Activated naive CD4-positive, alpha-beta T cell treated with anti-CD3 and anti-CD28 coated beads, Interleukin-2, amount 50 U/mL, for 16 hours (primary cell): ENCODE measurements around the gene DCUN1D4.
"Not testable (repeated sequence)": the region's sequence is repeated elsewhere in the genome, so short reads cannot be mapped to it uniquely, and the experiment has no call there.

ENCODE experiments used
- DNase-seq: peaks from one replicate; pipeline ENCODE4 v3.0.0-alpha.2; 2020

Gene DCUN1D4

DNA sequence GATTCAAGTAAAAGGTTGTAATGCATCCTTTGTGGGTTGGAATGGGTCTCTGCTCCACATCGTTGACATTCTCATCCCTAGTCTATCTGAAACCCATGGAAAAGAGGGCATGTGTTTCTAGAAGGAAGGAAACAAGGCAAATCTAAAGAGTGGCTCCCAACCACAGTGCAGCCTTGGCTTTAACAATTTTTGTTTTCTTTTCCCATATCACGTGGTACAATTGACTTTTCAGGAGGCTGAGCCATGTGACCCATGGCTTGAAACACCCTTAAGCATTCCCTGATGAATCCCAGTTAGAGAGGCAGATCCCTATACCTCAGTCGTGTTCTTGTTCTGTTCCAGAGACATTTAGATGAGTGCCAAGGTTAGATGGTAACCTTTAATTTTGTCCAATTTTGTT, 12.8 kb downstream of the DCUN1D4 start:
- DNase-seq: no peak

DNA sequence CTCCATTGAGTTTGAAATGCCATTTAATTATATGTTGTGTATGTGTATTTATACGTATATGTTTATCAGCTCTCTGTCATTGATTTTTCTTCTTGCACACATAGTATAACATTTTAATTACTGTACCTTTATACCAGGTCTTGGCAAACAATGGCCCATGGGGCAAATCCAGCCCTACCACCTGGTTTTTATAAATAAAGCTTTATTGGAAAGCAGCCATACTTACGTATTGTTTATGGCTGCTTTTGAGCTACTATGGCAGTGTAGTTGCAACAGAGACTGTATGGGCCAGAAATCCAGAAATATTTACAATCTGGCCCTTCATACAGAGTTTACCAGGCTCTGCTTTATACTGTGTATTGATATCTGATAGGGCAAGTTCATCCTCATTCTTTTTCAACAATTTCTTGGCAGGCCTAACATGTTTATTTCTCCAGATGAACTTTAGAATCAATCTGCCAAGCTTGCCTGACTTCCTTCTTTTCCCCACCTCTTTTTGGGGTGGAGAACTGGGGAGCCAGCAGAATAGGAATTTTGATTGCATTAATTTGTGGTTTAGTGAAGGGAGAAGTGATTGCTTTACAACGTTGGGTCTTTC, 15.8 kb downstream of the DCUN1D4 start:
- DNase-seq: no peak

DNA sequence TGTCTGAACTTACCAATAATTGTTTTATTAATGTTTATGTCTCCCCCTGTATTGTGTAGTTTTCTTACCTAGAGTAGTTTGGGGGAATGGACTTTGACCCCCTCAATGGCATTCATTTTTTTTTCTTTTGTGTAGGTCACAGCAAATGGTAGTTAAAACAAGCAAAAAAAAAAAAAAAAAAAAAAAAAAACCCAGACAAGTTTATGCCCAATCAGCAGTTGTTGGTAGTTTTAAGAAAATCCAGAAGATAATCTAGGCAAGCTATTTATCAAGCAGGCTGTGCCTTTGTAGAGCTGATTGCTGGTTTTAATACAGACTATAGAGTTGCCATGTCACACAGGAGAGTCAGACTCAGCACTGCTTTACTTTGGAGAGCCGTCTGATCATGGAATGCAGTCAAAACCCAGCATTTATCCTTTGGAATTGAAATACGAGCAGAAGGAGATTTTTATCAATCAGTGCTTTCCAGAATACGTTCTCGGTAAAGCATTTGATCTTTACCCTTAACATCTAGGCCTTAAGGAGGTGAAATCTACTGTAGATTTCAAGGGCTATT, 16.6 kb downstream of the DCUN1D4 start:
- DNase-seq: no peak

DNA sequence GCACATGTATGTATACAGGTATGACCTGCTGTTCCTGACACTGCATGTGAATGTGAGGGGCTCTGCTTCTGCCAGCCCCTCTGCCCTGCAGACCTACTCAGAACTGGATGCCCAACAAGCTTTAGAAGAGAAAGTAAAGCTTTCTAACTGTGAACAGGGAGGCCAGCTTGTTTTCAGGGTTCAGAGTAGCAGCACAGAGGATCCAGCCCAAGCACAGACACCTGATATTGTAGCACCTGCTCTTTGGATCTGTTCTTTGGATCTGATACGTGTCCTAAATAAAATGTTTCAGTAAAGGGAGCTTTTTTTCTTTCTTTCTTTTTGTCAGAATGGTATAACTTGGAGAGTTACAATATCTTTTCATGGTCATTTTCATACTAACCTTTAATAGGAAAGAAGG, 19.2 kb downstream of the DCUN1D4 start:
- DNase-seq: no peak

DNA sequence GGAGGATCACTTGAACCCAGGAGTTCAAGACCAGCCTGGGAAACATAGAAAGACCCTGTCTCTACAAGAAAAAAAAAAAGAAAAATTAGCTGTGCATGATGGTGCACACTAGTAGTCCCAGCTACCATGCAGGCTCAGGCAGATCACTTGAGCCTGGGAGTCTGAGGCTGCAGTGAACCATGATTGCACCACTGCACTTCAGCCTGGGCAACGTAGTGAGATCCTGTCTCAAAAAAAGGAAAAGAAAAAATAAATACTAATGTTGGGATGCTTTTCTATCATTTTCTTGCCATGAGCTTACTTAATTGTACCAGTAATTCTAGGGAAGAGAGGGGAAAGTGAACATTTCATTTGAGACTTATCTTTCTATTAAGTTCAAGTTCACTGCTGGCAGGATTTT, 19.8 kb downstream of the DCUN1D4 start:
- no peak for DNase-seq

DNA sequence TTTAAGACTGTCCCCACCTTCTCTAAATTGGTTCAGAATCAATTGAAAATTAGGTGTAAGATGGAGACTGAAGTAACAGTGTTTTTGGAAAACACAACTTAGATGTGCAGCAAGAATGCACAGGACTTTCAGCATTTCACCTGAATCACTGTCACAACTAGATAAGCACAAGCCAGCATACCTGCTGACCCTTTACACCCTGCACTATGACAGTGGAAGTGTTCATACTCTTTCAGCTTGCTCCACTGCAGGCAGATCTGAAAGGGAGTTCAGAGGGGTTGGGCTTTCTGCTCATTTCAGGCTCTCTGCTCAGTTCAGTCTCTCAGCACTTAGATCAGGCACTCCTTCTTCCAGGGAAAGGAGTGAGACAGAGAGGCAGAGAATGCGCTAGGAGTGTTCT, 22.8 kb downstream of the DCUN1D4 start:
- DNase-seq: no peak

DNA sequence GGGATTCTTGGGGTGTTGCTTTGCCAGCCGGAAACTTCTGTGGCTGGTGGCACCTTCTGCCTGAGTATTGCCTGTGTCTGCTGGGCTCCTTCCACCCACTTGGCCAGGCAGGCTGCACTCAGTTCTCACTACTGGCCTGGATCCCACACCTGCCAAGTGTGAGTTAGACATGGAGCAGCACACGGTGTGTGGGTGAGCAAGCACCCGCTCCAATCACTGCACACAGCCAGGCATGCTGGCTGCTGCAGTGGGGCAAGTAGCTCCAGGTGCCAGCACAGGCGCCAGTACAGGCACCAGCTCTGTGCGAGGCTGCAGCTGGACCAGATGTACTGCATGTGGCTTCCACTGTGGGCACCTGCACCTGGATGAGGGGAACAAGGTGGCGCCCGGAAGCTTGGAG, 23.9 kb downstream of the DCUN1D4 start:
- no peak for DNase-seq

DNA sequence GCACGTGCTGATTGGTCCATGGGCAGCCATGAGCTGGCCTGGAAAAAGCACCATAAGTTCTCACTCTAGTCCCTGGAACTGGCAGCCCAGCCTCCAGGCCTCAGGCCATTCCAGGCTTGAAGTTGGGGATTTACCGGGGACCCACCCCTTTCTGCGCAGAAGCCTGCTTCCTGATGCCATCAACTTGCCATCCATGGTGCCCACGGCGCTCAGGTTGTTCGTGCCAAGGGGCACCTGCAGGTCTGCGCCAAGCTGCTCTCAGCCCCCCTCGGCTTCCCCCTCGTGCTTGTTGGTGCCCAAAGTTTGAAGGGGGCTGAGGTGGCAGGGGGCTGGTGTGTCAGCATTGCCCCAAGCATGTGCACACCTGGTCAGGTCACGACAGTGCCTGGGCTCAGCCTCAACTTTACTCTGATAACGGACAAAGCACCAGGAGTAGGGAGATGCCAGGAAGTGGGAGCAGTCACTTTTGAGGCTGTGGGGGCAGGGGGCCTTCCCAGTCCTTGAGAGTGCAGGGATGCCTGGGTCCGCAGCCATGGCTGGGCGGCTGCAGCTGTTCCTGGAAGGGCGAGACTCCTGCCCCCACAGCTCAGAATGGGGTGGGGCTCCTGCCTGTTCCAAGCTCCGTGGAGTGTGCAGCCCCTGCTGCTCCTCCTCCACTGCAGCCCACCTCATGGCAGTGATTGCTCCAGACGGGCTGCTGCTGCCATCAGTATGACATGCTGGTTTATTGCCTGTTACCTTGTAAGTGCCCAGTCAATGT, 24.9 kb downstream of the DCUN1D4 start:
- no peak for DNase-seq

DNA sequence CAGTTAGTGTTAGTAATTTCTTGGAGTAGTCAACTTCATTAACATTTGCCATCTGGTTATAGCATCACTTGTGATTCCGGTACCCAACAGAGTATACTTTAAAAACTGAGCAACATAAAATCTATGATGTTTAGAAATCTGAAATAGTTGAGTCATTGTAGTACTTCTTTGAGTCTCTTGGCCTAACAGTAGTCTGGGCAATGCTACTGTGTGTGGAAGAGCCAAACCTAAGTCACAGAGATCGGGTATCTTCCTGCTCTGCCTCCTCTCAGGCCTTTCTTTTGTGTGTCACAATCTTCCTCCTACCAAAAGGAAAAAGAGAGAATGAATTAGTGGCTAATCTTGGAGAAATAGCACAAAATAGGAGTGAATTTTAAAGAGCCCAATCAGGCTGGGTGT, 25.5 kb downstream of the DCUN1D4 start:
- no peak for DNase-seq

DNA sequence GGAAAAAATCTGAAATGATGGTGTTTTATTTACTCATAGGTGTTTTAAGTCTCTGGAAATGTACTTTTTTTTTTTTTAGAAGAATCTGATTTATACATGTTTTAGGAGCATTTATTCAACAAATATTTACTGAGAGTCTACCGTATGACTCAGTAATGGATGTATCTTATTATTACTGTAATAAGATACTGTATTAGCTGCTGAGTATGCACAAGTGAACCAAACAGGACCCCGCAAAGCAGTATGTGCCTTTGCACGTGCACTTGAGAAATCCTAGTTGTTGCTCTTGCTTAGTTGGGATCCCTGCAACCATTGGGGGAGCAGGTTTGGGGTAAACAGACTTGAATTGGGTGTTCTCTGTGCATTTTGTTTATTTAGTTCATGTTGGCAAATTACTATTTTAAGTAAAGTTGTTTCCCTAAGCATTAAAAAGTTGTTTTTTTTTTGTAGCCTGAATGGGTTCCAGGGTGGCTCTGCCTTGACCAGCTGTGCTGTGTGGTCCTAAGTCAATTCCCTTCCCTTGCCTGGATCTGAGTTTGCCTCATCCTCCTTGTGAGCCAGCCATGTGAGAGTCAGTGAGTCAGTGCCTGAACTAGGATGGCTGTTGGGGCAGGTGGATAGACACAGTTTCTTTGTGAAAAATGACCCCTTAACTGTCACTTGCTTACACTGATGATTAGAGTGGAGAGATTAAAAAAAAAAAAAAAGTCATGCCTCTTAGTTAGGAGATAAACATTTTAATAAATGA, 27.7 kb downstream of the DCUN1D4 start:
- no peak for DNase-seq

DNA sequence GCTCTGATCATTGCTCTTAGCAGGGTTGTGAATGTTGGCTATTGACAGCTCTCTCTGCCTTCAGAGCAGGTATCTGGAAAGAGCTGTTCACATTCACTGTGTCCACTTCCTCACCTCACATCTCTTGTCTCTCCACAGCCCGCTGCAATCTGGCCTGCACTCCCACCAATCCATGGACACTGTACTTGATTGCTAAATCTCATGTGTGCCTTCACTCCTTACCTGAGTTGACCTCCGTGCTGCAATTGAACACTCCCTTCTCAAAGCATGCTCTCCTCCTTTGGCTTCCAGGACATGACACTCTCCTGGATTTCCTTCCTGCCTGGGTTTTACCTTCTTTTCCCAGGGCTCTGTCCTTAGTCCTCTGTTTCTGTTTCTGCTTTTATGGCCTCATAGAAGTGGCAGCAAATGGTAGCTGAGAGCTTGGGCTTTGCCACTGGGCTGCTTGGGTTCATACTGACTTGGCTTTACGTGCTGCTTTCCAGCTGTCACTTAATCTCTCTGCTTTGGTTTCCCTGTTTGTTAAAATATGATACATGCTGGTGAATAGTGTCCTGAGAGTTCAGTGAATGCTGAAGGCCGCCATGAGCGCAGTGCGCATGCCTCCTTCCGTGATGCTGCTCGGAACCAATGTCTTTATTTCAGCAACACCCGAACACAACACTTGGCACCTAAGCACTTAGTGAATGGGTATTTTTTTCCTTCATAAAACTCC, 29.5 kb downstream of the DCUN1D4 start:
- DNase-seq: no peak

DNA sequence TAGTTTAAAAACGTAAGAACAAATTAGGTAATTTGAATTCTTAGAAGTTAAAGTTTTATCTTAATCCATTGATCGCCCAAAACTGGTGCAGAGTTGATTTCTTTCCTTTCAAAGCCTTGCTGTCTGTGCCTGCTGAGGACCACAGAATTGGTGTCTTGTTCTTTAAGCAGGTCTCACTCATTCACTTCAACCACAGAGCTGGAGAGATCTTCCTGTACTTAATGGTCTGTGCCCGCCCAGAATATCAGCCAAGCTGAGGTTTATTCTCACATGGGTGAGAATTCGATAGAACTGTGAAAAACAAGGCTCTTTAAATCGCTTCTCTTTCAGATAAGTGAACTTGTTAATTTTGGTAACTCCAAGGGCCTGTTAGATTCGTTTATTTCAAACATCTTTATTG, 31.6 kb downstream of the DCUN1D4 start:
- no peak for DNase-seq

DNA sequence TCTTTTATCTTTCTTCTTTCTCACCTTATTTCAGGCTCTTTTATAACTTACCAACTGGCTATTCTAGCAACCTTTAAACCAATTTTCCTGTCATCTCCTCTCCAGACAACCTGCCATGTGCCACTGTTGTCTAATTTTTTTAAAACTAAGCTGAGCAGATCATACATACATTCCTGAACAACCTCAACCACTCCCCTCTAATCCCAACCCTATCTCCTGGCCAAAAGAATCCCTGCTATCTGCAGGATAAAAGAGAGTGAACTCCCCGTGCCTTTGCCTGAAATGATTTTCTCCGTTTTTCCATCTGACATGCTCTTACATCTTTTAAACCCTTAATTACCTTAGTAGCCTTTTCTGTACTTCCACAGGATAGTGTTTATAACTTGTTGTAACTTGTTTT, 35.5 kb downstream of the DCUN1D4 start:
- no peak for DNase-seq

DNA sequence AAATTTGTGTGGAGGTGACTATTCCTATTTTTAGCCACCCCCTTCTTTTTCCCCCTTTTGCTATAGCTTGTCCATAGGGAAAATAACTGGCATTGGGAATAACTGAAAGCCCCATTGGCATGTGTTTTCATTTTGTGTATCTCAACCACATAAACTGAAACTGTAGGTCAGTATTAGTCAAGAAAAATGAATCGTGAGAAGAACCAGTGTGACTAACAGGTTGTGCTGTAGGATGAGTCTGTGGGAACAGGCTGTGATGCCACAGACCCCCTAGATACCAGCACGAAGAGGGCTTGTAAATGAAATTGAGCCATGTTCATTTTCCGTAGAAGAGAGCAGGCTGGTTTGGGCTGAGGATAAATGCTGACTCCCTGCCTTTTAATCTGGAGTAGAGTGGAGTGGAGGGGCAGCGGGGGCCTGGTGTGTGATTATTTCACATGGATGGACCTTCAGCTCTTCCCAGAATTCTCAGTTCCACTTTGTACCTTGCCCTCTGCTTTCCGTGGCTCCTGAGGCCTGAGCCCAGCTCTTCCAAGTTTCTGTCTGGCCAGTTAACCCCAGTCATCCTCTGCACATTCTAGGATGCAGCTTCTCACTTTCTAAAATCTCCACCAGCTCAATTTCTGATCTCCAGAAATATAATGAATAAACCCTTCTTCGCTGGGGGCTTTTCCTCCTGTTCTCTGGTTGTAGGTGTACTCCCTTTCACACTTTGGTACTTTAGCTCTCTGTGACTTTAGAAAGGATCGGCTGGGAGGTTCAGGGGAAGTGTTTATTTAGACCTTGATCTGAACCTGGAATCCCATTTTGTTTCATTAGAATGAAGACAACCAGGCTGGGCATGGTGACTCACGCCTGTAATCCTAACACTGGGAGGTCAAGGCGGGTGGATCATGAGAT, 37.3 kb downstream of the DCUN1D4 start:
- no peak for DNase-seq

DNA sequence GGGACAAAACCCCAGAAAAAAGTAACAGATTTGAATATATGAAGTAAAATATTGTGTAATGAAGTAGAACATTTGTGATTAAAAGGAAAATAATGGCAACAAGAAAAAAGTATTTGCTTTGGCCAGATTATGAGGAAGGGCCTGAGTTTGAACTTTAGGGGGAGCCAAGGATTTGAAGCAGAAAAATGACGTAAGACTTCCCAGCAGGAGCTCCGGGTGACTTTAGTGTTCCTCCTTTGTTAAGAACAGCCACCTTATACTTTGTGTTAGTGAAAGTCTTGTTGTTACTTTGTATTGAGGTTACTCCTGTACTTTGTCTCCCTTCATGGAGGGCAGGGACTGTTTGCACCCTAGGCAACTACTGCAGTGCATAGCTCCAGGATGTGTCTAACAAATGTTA, 41.1 kb downstream of the DCUN1D4 start:
- DNase-seq: no peak

DNA sequence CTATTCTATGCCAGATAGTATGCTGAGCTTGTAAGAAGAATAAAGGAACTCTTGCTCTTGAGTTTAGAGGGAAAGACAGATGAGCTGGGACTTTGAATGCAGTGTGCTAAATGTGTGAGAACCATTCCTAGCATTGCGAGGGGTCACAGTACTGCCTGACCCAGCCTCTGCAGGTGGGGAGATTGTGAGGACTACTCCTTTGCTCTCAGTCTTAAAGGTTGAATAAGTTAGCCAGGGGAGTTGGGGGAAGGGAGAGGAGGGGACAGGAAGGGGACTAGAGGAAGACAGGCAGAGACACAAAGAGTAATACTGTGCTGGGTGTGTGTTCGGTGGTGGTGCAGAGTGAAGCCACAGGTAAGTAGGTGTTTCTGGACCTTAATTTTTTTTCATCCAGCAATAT, 41.7 kb downstream of the DCUN1D4 start:
- DNase-seq: no peak

DNA sequence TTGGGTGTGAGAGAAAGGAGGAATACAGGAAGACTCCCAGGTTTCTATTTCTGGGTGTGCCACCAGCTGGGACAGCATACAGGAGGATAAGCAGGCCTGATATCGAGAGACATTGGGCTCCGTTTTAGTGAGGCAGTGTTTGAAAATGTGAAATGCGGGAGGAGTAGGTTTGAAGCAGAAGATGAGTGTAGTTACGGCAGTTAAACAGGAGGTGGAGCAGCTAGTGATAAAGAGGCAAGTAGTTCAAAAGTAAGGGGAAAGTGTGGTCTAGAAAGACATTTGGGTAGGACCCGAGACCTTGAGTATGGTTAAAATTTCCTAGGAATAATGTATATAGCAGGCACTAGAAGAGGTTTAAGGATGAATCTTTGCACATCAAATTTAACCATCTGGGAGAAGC, 42.4 kb downstream of the DCUN1D4 start:
- DNase-seq: no peak

DNA sequence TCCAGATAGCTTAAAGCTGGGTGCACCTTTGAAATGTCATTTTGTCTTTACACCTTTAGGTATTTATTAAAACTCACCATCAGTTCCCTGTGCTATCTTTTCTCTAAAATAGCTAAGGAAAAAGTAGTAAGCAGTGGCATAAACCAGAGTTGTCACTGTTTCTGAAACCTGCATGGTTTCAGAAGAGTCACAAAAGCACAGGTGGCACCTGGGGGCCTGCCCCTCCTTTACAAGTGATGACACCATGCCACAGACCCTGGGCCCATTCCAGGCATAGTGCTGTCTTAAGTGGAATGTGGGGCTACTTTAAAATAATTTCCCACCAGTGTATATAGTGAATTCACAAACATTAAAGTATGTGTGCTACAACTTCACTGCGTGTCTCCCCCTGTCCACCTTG, 47.8 kb downstream of the DCUN1D4 start:
- no peak for DNase-seq

DNA sequence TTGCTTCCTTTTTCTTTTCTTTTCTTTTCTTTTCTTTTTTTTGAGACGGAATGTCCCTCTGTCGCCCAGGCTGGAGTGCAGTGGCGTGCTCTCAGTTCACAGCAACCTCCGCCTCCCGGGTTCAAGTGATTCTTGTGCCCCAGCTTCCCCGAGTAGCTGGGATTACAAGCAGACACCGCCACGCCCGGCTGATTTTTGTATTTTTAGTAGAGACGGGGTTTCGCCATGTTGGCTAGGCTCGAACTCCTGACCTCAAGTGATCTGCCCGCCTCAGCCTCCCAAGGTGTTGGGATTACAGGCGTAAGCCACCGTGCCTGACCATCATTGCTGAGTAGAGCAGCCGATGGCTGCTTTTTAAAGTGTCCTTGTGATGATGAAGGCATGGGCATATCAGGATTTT, 50.4 kb downstream of the DCUN1D4 start:
- not testable (repeated sequence) for DNase-seq

DNA sequence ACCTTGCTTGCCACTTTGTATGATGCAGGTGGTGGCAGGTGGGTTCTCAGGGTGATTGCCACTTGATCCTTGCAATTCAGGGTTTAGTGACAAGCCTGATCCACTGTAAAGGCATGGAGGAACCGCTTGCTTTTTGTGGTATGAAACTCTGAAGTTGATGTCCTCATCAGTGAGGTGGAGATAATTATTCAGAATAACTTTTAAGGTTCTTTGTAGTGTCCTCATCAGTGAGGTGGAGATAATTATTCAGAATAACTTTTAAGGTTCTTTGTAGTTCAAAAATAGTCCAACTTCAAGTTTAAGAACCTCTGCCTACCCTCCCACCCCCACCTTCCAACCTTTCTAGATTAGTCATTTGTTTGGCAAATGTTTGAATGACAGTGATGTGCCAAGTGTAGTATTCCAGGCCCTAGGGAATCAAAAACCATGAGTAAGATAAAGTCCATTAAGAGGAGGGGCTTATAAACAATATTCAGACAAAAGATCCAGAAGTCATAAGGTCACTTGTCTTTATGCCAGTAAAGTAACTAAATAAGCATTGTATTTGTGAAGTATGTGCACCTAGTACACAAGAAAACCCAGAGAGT, 51.2 kb downstream of the DCUN1D4 start:
- DNase-seq: no peak

DNA sequence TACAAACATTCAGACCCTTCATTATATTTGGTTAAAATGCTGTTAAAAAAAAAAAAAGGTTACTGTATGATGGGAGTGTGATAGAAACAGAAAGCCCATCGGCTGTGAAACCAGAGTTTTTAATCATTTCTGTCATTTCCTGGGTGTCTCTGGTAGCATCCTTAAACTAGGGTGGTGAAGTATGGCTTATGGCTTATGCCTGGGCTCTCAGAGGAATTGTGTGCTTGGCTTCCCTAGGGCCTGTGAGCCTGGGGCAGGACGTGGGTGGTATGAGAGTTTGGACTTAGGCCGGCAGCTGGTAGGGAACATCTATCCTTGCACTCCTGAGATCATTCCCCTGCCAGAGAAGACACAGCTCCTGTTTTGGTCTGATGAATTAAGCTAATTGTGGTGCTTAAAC, 52.2 kb downstream of the DCUN1D4 start:
- no peak for DNase-seq
